Keratinocyte (primary cell): ENCODE data around the gene CCDC82. TPM values are rescaled to one million over a fixed set of nuclear protein-coding genes. Genes with fewer than 3 reads are reported as not detected.

Experiments used
- DNase-seq: peaks from one replicate; pipeline ENCODE4 v3.0.0-alpha.2; 2011; ENCODE audit warnings: low read depth, missing footprints, low spot score
- FAIRE-seq: peaks from 2 replicates; lab custom pipeline; 2011; peaks lifted over from hg19 to GRCh38; lab: Jason Lieb, UNC
- H2AFZ ChIP-seq: 2 replicates; pipeline ENCODE4 v1.6.0; 2012; ENCODE audit warnings: low read length, control low read depth, inconsistent platforms; ENCODE audit not compliant: control insufficient read depth
- H3K27ac ChIP-seq: 2 replicates; pipeline ENCODE4 v1.5.1; 2011; ENCODE audit warnings: low read length; ENCODE audit not compliant: control insufficient read depth, insufficient read depth
- H3K27me3 ChIP-seq: 3 replicates; pipeline ENCODE4 v1.6.0; 2011; ENCODE audit warnings: low read length; ENCODE audit not compliant: control insufficient read depth, insufficient read depth; ENCODE audit errors: extremely low read depth
- H3K36me3 ChIP-seq, 2 experiments: 2 replicates in 1 of 2; 3 replicates in 1 of 2; pipeline ENCODE4 v1.5.1; 2011; ENCODE audit warnings: low read length in 2 of 2, mild to moderate bottlenecking in 1 of 2; ENCODE audit not compliant: control insufficient read depth in 2 of 2, insufficient read depth in 2 of 2; ENCODE audit errors: extremely low read depth in 1 of 2
- H3K4me1 ChIP-seq: 3 replicates; pipeline ENCODE4 v1.5.1; 2011; ENCODE audit warnings: low read length; ENCODE audit not compliant: control insufficient read depth, insufficient read depth; ENCODE audit errors: extremely low read depth
- H3K4me2 ChIP-seq: 3 replicates; pipeline ENCODE4 v1.6.0; 2011; ENCODE audit warnings: low read depth, low read length; ENCODE audit not compliant: control insufficient read depth, insufficient read depth; ENCODE audit errors: extremely low read depth
- H3K4me3 ChIP-seq, 3 experiments: fragments of 200-600 bp in 1 of 3; sonication (generic) in 1 of 3; 2 replicates in 2 of 3; 3 replicates in 1 of 3; pipeline ENCODE4 v1.5.1; 2011 to 2016; ENCODE audit warnings: low read length in 3 of 3, mild to moderate bottlenecking in 3 of 3, control low read depth in 2 of 3, inconsistent platforms in 1 of 3, low read depth in 1 of 3, mixed read lengths in 1 of 3, mixed run types in 1 of 3, moderate library complexity in 1 of 3; ENCODE audit not compliant: control insufficient read depth in 2 of 3, insufficient read depth in 2 of 3; ENCODE audit errors: extremely low read depth in 1 of 3
- H3K79me2 ChIP-seq: 2 replicates; pipeline ENCODE4 v1.6.0; 2012; ENCODE audit warnings: low read length; ENCODE audit not compliant: control insufficient read depth, insufficient read depth
- H3K9ac ChIP-seq: 3 replicates; pipeline ENCODE4 v1.6.0; 2011; ENCODE audit warnings: low read length; ENCODE audit not compliant: control insufficient read depth, insufficient read depth; ENCODE audit errors: extremely low read depth
- H3K9me1 ChIP-seq: 3 replicates; pipeline ENCODE4 v1.6.0; 2011; ENCODE audit warnings: low read length; ENCODE audit not compliant: control insufficient read depth, insufficient read depth; ENCODE audit errors: extremely low read depth
- H3K9me3 ChIP-seq: 2 replicates; pipeline ENCODE4 v1.5.1; 2012; ENCODE audit warnings: low read depth, low read length; ENCODE audit not compliant: control insufficient read depth
- H4K20me1 ChIP-seq: 3 replicates; pipeline ENCODE4 v1.6.0; 2011; ENCODE audit warnings: low read length; ENCODE audit not compliant: control insufficient read depth, insufficient read depth; ENCODE audit errors: extremely low read depth
- EZH2 ChIP-seq: IDR thresholded peaks from one replicate; pipeline ENCODE4 v1.6.1; 2012; ENCODE audit warnings: inconsistent platforms, mild to moderate bottlenecking, low read length, moderate library complexity
- dilution Hi-C: fragments of 300-500 bp; cut with MboI; formaldehyde crosslinking; loops from one replicate; pipeline ENCODE4 v1.7.0; 2020; ENCODE audit warnings: low sequenced_read_pairs; ENCODE audit not compliant: extremely low pct_ligation_motif_present
- polyA plus RNA-seq, 5 experiments: library from polyadenylated mRNA; depleted of rRNA in 3 of 5; stranded (reverse) in 3 of 5; stranded (forward) in 1 of 5; unstranded in 1 of 5; fragments of >200 nt; gene quantifications; 1 replicate in 1 of 5; 2 replicates in 3 of 5; 3 replicates in 1 of 5; pipeline versions ENCODE4 v1.2.1 to v1.2.3, GENCODE V29; 2011 to 2012; ENCODE audit warnings: missing spikeins in 2 of 5, low read depth in 1 of 5, low replicate concordance in 1 of 5
- TF ChIP-seq, protein P1 (sequence below), 3 experiments: IDR thresholded peaks in 1 of 3; conservative IDR thresholded peaks in 1 of 3; optimal IDR thresholded peaks in 1 of 3; 2 replicates in 2 of 3; 3 replicates in 1 of 3; pipeline versions ENCODE3 to v1.5.1; 2011; ENCODE audit warnings: low read length in 3 of 3, mild to moderate bottlenecking in 3 of 3, moderate library complexity in 2 of 3, control low read depth in 1 of 3, inconsistent platforms in 1 of 3; ENCODE audit not compliant: insufficient read depth in 2 of 3; ENCODE audit errors: extremely low read depth in 1 of 3

The CCDC82 gene
- polyA plus RNA-seq, 1 donor (not counting 4 experiments of a cell fraction or from before 2014, with no cell fraction given) = 19.3 TPM

DNA sequence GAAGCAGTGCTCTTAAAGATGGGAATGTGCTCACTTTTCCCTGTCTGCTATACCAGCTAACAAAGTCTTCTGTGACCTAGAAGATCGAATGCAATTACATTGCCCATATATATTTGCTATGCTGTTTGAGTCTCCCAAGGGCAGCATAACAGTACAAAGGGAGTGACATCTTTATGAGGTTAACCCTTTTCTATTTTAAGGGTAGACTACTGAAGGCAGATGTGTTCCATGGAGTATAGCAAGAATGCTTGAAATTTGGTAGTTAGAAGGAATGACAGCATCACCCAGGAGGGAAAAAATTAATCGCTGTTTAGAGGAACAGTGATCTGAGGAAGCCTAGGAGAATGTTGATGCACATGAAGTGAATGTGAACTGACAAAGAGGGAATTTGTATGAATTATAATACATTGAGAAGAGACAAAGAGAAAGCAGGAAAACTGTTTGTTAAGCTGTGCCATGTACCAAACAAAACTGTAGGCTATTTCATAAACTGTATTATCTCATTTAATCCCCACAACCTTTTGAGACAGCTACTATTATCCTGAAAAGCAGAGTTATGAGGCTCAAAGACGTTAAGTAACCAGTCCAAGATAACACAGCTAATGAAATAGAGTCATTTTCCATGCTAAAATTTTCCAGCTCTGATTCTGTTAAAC, 59.7 kb downstream of the CCDC82 start:
- TF ChIP-seq, protein P1, sequence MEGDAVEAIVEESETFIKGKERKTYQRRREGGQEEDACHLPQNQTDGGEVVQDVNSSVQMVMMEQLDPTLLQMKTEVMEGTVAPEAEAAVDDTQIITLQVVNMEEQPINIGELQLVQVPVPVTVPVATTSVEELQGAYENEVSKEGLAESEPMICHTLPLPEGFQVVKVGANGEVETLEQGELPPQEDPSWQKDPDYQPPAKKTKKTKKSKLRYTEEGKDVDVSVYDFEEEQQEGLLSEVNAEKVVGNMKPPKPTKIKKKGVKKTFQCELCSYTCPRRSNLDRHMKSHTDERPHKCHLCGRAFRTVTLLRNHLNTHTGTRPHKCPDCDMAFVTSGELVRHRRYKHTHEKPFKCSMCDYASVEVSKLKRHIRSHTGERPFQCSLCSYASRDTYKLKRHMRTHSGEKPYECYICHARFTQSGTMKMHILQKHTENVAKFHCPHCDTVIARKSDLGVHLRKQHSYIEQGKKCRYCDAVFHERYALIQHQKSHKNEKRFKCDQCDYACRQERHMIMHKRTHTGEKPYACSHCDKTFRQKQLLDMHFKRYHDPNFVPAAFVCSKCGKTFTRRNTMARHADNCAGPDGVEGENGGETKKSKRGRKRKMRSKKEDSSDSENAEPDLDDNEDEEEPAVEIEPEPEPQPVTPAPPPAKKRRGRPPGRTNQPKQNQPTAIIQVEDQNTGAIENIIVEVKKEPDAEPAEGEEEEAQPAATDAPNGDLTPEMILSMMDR (optimal IDR thresholded peaks at IDR 0.05 in 1 of 3, IDR thresholded peaks at IDR 0.05 in 1 of 3, conservative IDR thresholded peaks at IDR 0.05 in 1 of 3; ENCODE audit: extremely low read depth in 1 of 3, insufficient read depth in 2 of 3, low read length in 3 of 3) = no peak
- no peak for TF ChIP-seq EZH2
- no peak overlapping the region for H3K9ac ChIP-seq
- H3K4me2 ChIP-seq = no peak overlapping the region
- peaks cover 23% of the 10 kb centered on the region for H3K4me1 ChIP-seq
- no peak overlapping the region for H3K4me3 ChIP-seq
- no peaks in the 10 kb centered on the region for H3K36me3 ChIP-seq
- dilution Hi-C loops = no loop called here
- no peaks in the 10 kb centered on the region for H3K9me3 ChIP-seq
- FAIRE-seq = no peak
- H2AFZ ChIP-seq = no peak overlapping the region
- peaks cover 13% of the 10 kb centered on the region for H3K79me2 ChIP-seq
- no peak for DNase-seq
- no peak overlapping the region for H3K27ac ChIP-seq
- no peaks in the 10 kb centered on the region for H3K27me3 ChIP-seq
- no peaks in the 10 kb centered on the region for H4K20me1 ChIP-seq
- no peaks in the 10 kb centered on the region for H3K9me1 ChIP-seq

DNA sequence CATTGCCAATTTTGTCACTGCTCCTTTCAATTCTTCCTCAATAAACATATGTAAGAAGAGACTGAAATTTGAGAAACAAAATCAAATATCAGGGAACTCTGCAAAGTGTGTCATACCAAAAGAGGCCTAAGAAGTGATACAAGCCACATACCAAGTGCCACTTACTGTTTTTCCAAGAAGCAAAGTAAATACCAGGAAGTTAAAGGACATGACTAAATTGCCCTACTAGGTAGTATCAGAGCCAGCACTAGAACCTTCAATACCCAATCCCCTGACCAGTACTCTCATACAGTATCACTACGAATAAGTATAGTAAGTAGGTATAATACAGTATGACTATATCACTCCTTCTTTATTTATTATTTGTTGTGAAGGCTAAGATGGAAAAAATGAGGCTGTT, 60.3 kb downstream of the CCDC82 start:
- H3K9me3 ChIP-seq = no peaks in the 10 kb centered on the region
- H3K4me3 ChIP-seq = no peak overlapping the region
- no peaks in the 10 kb centered on the region for H4K20me1 ChIP-seq
- DNase-seq = no peak
- dilution Hi-C loops = no loop called here
- H3K9me1 ChIP-seq = no peaks in the 10 kb centered on the region
- H3K27me3 ChIP-seq = no peaks in the 10 kb centered on the region
- peaks cover 29% of the 10 kb centered on the region for H3K4me1 ChIP-seq
- TF ChIP-seq, protein P1 (optimal IDR thresholded peaks at IDR 0.05 in 1 of 3, IDR thresholded peaks at IDR 0.05 in 1 of 3, conservative IDR thresholded peaks at IDR 0.05 in 1 of 3; ENCODE audit: extremely low read depth in 1 of 3, insufficient read depth in 2 of 3, low read length in 3 of 3) = no peak
- no peak for TF ChIP-seq EZH2
- no peak overlapping the region for H2AFZ ChIP-seq
- no peak overlapping the region for H3K9ac ChIP-seq
- H3K4me2 ChIP-seq = no peak overlapping the region
- H3K36me3 ChIP-seq = no peaks in the 10 kb centered on the region
- no peak for FAIRE-seq
- H3K27ac ChIP-seq = no peak overlapping the region
- peaks cover 13% of the 10 kb centered on the region for H3K79me2 ChIP-seq
